ENCODE data around the gene ATG10.
"Not testable (repeated sequence)": the region's sequence is repeated elsewhere in the genome, so short reads cannot be mapped to it uniquely, and the experiment has no call there.

Gene ATG10

DNA sequence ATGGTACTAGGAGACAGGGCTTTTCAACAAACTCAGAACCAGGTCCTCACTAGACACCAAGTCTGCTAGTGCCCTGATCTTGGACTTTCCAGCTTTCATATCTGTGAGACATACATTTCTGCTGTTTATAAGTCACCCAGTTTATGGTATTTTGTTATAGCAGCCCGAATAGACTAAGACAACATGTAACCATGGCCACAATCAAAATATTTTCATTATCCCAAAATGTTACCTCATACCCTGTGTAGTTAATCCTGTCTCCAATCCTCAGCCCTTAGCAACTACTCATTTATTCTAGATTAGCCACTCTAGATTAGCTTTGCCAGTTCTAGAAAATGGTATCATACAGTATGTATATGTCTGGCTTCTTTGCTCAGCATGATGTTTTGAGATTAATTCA lies 6.3 kb upstream of the ATG10 start:
- no peak for TF ChIP-seq ZFX (IDR thresholded peaks at IDR 0.05; ENCODE audit: borderline replicate concordance)
- TF ChIP-seq, protein P1, sequence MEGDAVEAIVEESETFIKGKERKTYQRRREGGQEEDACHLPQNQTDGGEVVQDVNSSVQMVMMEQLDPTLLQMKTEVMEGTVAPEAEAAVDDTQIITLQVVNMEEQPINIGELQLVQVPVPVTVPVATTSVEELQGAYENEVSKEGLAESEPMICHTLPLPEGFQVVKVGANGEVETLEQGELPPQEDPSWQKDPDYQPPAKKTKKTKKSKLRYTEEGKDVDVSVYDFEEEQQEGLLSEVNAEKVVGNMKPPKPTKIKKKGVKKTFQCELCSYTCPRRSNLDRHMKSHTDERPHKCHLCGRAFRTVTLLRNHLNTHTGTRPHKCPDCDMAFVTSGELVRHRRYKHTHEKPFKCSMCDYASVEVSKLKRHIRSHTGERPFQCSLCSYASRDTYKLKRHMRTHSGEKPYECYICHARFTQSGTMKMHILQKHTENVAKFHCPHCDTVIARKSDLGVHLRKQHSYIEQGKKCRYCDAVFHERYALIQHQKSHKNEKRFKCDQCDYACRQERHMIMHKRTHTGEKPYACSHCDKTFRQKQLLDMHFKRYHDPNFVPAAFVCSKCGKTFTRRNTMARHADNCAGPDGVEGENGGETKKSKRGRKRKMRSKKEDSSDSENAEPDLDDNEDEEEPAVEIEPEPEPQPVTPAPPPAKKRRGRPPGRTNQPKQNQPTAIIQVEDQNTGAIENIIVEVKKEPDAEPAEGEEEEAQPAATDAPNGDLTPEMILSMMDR (IDR thresholded peaks at IDR 0.05) = no peak
- H3K27ac ChIP-seq = no peak overlapping the region

DNA sequence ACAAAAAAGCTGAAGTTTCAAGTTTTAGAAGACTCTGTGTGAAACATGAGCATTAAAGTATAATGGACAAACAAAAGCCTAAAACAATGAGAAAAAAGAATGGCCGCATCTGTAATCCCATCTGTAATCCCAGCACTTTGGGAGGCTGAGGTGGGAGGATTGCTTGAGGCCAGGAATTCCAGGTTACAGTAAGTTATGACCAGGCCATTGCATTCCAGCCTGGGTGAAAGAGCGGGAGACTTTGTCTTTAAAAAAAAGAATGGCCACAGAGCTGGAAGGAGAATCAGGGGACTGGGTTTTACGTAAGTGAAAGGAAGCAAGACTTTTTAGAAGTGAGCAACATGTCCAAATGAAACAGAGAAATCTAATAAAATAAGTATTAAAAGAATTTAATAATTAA lies 2.6 kb upstream of the ATG10 start:
- no peak overlapping the region for H3K27ac ChIP-seq
- TF ChIP-seq, protein P1 (IDR thresholded peaks at IDR 0.05) = no peak
- no peak for TF ChIP-seq ZFX (IDR thresholded peaks at IDR 0.05; ENCODE audit: borderline replicate concordance)

DNA sequence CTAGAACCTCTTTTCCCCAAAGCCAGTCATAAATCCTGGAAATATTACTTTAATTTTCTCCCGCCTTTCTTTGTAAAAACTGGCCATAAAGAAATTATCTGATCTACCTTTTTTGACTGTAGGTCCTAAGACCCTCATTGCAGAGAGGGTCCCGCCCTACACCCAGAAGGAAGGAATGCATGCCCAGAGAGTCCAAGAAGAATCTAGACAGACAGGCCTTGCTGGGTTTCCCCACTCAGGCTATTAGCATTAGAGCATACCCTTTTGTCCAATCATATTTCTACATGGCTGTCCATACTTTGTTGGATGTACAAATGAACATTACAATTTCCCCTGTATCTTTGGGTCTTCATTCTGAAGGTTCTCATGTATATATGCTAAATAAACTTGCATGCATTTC lies 1.9 kb upstream of the ATG10 start:
- peak overlapping the region; percentile 86; the same call in 1 of the 2 replicates for H3K27ac ChIP-seq

DNA sequence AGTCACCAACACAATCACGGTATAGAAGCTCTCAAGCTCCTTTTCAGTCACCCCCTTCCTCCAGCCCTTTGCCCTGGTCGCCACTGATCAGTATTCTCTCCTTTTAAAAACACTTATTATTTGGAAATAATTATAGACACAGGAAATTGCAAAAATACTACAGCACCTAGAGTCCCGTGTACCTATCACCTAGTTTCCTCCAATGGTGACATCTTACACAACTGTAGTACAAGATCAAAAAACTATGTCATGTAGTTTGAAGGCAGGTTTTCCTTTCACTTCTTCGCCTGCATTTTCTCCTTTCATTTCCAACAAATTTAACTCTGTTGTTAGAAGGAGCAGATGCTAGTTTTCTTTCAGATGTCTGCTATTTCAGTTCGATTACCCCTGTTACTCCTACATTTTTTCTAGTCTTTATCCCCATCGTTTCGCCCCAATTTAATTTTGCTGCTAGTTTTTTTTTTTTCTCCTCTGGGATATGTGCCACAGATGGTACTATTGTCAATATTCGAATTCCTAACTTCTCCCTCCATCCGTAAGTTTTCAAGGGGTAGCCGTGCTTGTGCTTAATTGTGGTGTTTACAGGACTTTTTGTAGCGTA lies 612 bp upstream of the ATG10 start:
- peak overlapping the region; percentile 86 for H3K27ac ChIP-seq
- TF ChIP-seq ZFX (IDR thresholded peaks at IDR 0.05; ENCODE audit: borderline replicate concordance) = no peak
- TF ChIP-seq, protein P1 (IDR thresholded peaks at IDR 0.05) = no peak

More for the DNA sequence above, 1.9 kb upstream of the ATG10 start:
- TF ChIP-seq, protein P1 (IDR thresholded peaks at IDR 0.05) = no peak
- TF ChIP-seq ZFX (IDR thresholded peaks at IDR 0.05; ENCODE audit: borderline replicate concordance) = no peak

DNA sequence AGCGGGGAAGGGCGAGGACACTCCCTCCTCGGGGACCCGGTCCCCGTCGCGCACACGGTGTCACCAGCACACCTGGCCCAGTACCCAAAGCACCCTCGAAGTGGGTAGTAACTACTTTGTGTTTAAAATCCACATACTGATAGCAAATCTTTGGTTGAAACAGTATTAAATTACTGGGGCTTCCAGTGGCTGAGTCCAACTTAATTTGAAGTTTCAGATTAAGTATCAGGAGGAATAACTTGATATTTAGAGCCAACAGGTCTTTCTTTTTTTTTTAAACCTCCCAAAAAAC lies 615 bp downstream of the ATG10 start:
- TF ChIP-seq ZFX (IDR thresholded peaks at IDR 0.05; ENCODE audit: borderline replicate concordance) = no peak
- TF ChIP-seq, protein P1 (IDR thresholded peaks at IDR 0.05) = no peak
- peak overlapping the region; percentile 86 for H3K27ac ChIP-seq

DNA sequence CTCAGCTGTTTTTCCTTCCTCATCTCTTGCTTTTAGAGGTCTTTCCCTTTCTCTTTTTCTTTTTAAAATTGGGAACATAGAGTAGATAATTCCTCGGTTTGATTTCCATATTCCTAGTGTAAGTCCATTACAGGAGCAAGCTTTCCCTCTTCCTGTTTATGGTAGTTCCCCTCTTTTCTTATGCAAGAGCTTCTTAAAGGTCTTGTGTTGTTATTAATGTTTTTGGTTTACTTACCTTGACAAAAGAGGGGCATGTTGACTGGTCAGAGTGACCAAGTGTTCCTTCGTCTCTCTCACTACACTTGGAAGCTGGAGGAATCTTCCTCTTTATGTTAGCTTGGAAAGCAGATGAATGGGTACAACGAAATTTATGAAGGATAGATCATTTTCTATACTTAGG lies 8.3 kb downstream of the ATG10 start:
- TF ChIP-seq, protein P1 (IDR thresholded peaks at IDR 0.05) = no peak
- TF ChIP-seq ZFX (IDR thresholded peaks at IDR 0.05; ENCODE audit: borderline replicate concordance) = no peak
- no peak overlapping the region for H3K27ac ChIP-seq

DNA sequence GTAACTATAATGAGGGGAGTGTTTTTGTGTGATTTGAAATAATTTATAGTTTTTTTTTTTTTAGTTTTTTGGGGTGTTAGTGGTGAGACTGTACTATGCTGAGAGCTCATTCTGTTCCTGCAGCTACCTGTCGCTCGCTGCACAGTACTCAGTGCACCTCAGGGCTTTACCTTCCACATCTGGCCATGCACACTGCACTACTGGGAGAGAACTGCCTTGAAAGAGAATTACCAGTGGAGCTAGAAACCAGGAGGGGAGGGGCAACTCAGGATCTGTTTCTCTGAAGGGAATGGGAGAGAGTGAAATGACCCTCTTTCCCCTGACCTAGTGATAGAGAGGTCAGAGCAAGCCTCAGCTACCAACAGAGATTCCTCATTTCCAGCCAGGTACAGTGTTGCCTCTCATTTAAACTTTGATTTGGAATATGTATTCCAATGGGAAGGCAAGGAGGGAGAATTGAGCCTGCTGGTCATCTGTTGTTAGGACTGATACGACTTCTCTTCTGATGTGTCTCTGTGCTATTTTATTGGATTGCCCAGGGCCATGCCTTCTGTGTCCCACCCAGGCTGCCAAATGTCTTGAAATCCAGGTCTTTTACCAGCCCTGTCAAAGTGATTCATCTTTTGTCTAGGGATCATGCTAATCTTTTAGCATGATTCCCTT lies 8.9 kb downstream of the ATG10 start:
- no peak for TF ChIP-seq ZFX (IDR thresholded peaks at IDR 0.05; ENCODE audit: borderline replicate concordance)
- TF ChIP-seq, protein P1 (IDR thresholded peaks at IDR 0.05) = no peak
- no peak overlapping the region for H3K27ac ChIP-seq

DNA sequence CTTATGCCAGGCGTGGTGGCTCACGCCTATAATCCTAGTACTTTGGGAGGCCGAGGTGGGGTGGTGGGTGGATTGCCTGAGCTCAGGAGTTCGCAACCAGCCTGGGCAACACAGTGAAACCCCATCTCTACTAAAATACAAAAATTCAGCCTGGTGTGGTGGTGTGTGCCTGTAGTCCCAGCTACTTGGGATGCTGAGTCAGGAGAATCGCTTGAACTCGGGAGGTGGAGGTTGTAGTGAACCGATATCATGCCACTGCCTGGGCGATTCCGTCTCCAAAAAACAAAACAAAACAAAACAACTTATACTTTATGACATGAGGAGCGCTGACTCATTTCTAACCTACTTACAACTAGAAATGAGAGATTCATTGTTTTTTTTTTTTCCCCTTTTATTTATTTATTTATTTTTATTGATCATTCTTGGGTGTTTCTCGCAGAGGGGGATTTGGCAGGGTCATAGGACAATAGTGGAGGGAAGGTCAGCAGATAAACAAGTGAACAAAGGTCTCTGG lies 10.4 kb downstream of the ATG10 start:
- not testable (repeated sequence) for H3K27ac ChIP-seq

DNA sequence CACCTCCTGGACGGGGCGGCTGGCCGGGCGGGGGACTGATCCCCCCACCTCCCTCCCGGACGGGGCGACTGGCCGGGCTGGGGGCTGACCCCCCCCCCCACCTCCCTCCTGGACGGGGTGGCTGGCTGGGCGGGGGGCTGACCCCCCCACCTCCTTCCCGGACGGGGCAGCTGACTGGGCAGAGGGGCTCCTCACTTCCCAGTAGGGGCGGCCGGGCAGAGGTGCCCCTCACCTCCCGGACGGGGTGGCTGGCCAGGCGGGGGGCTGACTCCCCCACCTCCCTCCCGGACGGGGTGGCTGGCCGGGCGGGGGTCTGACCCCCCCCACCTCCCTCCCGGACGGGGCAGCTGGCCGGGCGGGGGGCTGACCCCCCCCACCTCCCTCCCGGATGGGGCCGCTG lies 11.3 kb downstream of the ATG10 start:
- H3K27ac ChIP-seq = not testable (repeated sequence)

DNA sequence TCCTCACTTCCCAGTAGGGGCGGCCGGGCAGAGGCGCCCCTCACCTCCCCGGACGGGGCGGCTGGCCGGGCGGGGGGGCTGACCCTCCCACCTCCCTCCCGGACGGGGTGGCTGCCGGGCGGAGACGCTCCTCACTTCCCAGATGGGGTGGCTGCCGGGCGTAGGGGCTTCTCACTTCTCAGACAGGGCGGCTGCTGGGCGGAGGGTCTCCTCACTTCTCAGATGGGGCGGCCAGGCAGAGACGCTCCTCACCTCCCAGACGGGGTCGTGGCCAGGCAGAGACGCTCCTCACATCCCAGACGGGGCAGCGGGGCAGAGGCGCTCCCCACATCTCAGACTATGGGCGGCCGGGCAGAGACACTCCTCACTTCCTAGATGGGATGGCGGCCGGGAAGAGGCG lies 11.7 kb downstream of the ATG10 start:
- H3K27ac ChIP-seq = not testable (repeated sequence)

Measured in 22Rv1 (cell line).